GM19025 (cell line): Measurements from ENCODE around the gene MAN1C1.
"Not testable (repeated sequence)": the region's sequence is repeated elsewhere in the genome, so short reads cannot be mapped to it uniquely, and the experiment has no call there.

ENCODE experiments used
- ATAC-seq: cut with Tn5 transposase; IDR thresholded peaks from one replicate; pipeline ENCODE4 v1.9.1; 2021; ENCODE audit warnings: mild to moderate bottlenecking, low read depth, moderate library complexity; ENCODE audit not compliant: unreplicated experiment

Gene MAN1C1

DNA sequence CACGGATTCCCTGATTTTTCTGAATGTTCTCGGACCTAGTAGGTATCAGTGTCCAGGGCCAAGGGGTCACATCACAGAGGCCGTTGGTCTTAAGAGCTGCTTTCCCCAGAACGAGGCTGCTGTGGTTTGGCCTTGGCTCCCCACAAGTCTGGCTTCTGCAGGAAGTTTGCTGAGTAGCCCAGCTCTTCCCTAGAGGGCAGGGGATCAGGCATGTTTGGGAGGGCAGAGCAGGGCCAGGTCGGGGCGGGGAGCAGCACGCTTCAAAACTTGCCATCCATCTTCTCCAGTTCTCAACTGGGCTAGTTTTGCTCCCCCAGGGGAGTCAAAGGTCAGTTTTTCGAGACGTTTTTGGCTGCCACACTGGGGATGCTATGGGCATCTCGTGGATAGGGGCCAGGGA lies 37.0 kb downstream of the MAN1C1 start:
- ATAC-seq: no peak

GRCh38 chr1:25654109-25654660 lies 37.6 kb downstream of the MAN1C1 start:
- ATAC-seq: no peak

- ATAC-seq: no peak
These were observed 40.7 kb downstream of the MAN1C1 start for GRCh38 chr1:25657121-25657882.

DNA sequence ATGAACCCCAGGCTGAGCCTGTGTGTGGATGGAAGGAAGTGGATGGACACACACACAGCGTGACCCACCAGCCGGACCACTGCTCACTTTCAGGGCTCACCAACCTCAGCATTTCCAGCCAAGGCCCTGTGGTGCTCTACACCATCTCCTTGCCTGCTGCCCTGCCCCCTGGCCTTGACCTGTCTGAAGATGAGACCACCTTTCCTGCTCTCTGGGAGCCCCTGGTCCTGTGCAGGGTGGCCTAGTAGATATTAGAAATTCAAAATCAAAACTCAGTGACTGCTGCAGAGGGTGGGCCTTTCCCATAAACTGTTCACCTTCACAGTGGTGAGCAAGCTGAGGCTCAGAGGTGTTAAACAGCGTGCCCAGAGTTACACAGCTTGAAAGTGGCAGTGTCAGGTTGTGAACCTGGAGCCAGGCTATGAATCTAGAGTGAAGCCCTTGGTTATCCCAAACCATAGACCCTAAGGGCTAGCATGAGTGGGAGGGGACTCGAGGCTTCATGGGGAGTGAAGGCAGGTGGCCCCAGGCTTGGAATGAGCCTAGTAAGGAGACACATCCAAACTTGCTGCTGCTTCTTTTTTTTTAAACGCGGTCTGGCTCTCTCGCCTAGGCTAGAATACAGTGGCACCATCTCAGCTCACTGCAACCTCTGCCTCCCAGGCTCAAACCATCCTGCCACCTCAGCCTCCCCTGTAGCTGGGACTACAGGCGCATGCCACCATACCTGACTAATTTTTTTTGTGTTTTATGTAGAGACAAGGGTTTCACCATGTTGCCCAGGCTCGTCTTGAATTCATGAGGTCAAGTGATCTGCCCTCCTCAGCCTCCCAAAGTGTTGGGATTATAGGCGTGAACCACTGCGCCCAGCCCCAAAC lies 41.5 kb downstream of the MAN1C1 start:
- ATAC-seq: no peak

GRCh38 chr1:25658791-25659431 lies 42.3 kb downstream of the MAN1C1 start:
- ATAC-seq: no peak

GRCh38 chr1:25661043-25661815 lies 44.6 kb downstream of the MAN1C1 start:
- ATAC-seq: no peak

- no peak for ATAC-seq
These were observed 45.5 kb downstream of the MAN1C1 start for GRCh38 chr1:25662061-25662460.

- not testable (repeated sequence) for ATAC-seq
These were observed 46.4 kb downstream of the MAN1C1 start for GRCh38 chr1:25662959-25663358.

DNA sequence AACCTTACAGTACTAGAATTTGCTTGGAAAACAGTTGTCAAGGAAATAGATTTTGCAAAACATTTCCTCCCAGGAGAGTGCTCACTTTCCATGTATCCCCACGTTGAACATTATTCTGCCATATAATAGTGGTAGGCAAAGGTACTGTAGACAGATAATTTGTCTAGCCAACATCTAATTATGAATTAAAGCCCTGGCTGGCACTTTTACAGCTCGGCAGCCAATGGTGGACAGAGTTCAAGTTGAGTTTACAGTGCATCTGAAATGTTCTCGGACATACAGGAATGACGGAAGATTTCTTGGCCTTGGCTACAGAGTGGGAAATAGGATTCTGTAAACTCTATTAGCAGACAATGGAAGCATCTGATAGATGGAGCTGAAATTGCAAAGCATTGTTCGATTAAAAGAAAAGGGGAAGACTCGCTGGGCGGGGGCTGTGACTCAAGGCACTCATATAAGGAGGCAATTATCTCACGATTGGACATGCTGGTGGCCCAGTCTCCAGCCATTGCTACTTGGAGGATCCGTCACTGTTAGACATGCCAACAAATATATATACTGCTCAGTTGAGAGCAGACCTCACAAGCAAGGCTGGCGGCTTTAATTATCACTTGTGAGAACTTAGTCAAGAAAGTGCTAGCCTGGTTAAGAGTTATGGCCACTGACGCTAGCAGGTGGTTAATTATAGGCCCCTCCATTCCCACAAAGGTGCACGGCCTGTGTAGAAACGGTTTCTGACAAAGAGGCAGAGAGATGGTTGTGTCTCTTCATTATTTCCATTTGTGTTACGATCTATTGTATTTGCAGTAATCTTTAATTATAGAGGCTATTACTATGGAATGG lies 48.0 kb downstream of the MAN1C1 start:
- ATAC-seq: no peak

DNA sequence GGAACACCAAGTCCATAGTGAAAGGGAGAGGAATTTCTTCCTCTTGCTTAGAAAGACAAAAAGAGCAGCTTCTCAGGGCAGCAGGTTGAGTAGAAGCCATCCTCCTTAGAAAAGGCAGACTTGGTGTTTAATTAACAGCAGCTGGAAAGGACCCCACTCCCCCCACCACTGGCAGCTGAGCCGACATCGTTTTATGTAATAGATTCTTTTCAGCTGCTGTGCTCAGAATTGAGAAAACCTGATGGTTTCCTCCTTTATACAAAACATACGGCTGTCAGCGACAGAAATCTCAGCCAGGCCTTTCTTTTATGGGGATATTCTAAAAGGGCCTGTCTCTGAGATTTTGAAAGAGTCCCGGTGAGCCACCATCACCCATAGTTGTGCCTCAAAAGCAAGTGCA lies 49.9 kb downstream of the MAN1C1 start:
- ATAC-seq: no peak

DNA sequence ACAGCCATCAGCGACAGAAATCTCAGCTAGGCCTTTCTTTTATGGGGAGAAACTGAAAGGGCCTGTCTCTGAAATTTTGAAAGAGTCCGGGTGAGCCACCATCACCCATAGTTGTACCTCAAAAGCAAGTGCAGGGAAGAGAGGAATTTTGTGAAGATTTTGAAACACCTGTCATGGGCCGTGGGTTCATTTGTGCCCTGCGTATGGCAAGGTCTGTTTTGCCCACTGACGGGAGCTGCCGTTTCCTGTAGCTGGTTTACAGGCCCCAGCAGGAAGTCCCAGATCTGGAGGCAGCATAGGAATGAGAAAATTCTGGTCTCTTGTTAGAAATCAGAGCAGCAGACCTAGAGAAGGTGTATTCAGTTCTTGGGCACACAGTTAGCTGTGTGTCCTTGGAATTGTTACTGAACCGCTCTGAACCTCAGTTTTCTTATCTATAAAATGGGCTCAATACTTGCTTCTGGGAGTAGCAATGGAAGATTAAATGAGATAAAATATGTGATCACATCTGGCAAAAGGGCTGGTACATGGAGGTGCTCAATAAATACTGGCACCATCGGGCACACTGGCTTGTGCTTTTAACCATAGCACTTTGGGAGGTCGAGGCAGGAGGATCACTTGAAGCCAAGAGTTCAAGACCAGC lies 52.5 kb downstream of the MAN1C1 start:
- ATAC-seq: no peak

GRCh38 chr1:25669781-25670567 lies 53.4 kb downstream of the MAN1C1 start:
- ATAC-seq: no peak

DNA sequence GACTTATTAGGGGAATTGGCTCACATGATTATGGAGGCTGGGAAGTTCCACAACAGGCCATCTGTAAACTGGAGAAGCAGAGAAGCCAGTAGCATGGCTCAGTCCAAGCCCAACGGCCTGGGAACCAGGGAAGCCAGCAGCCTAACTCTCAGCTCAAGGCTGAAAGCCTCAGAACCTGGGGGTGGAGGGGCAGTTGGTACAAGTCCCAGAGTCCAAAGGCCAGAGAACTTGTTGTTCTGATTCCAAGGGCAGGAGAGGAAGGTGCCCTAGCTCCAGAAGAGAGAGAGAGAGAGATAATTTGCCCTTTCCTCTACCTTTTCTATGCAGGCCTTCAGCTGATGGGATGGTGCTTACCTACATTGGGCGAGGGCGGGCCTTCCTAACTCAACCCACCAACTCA lies 55.3 kb downstream of the MAN1C1 start:
- ATAC-seq: no peak

- ATAC-seq: no peak
These were observed 56.3 kb downstream of the MAN1C1 start for GRCh38 chr1:25672763-25673409.

DNA sequence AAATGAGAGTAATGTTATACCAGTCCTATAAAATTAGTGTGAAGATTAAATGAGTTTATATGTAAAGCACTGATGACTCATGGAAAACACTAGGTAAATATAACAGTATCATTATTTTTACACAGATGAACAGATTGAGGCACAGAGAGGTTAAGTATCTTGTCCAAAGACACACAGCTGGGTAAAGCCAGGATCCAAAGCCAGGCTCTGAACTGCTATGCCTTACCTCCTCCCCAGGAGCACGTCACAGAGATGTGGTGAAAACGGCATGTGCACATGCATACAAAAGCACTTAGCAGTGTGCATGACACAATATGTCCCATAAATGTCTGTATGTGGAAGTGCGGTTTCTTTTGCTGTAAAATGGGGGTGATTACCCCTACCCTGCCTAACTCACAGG lies 56.9 kb downstream of the MAN1C1 start:
- no peak for ATAC-seq

DNA sequence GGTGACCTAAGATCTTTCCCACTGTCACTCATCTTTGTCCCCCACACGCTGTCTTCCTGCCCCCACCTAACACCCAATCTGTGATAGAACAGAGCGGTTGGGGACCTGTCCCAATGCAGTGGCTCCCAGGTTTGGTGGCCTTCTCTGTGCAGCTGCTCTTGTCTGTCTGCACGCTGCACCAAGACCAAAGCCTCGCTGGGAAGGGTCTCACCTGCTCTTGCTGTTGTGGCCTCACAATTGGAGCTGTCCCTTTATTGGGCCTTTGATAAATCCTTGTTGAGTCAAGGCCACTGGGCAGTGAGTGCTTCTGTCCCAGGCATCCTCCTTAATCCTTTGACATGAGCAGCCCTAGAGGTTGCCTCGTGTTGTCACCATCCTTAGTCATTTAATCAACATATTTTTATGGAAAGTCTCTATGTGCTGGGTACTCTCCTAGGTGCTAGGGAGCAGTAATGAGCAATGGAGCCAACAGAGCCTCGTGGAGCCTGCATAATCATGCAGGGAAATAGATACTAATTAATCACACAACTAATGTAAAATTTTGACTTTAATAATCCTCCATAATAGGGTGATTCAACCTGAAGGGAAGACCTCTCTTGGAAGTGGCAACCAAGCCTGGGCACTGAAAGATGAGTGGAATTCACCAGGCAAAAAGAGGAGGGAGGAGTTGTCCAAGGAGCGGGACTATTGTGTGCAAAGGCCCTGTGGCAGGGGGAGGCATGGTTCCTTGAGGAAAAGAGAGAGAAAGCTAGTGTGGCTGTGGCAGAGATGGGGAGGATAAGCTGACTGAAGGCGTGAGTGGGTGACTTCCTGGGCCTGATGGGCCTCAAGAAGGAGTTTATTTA lies 57.6 kb downstream of the MAN1C1 start:
- ATAC-seq: no peak

DNA sequence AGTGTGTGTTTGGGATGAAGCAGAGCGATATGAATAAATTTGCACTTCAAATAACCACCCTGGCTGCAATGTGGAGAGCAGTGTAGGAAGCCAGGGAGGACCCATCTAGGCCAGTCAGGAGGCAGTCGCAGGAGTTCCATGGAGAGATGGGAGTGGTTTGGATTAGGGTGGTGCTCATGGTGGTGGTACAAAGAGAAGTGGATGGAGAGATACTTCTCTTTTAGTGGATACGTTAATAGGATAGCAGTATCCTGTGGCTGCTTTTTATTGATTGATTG lies 58.2 kb downstream of the MAN1C1 start:
- no peak for ATAC-seq
